ENCODE data around the gene MRGPRG.

- TF ChIP-seq POLR2AphosphoS5 (IDR thresholded peaks at IDR 0.05; ENCODE audit: low read depth, low read length): no peak
- no peak for TF ChIP-seq POLR2A (IDR thresholded peaks at IDR 0.05; ENCODE audit: low read depth, low read length)
These were observed 33.8 kb downstream of the MRGPRG start for GRCh38 chr11:3184732-3185347.
